Retina (tissue), 1 donor: ENCODE data around the gene KLK6.

ENCODE experiments used
- DNase-seq: peaks from one replicate; pipeline ENCODE4 v3.0.0-alpha.2; 2016

Gene KLK6

GRCh38 chr19:50947123-50947522, 22.3 kb downstream of the KLK6 start:
- no peak for DNase-seq

- no peak for DNase-seq
Measured at GRCh38 chr19:50944795-50945194, 24.6 kb downstream of the KLK6 start.

- no peak for DNase-seq
Measured at GRCh38 chr19:50943074-50943828, 26.1 kb downstream of the KLK6 start.

GRCh38 chr19:50939596-50939995, 29.8 kb downstream of the KLK6 start:
- no peak for DNase-seq

- DNase-seq = no peak
Measured at GRCh38 chr19:50933640-50934039, 35.8 kb downstream of the KLK6 start.

- no peak for DNase-seq
Measured at GRCh38 chr19:50932690-50933083, 36.7 kb downstream of the KLK6 start.

- no peak for DNase-seq
Measured at GRCh38 chr19:50932018-50932689, 37.2 kb downstream of the KLK6 start.

- DNase-seq = no peak
Measured at GRCh38 chr19:50931023-50931422, 38.4 kb downstream of the KLK6 start.

GRCh38 chr19:50928831-50929230, 40.6 kb downstream of the KLK6 start:
- no peak for DNase-seq

- DNase-seq = no peak
Measured at GRCh38 chr19:50926144-50926543, 43.2 kb downstream of the KLK6 start.

- DNase-seq = no peak
Measured at GRCh38 chr19:50925734-50926133, 43.7 kb downstream of the KLK6 start.

- no peak for DNase-seq
Measured at GRCh38 chr19:50924586-50924985, 44.8 kb downstream of the KLK6 start.

GRCh38 chr19:50922317-50922853, 47.0 kb downstream of the KLK6 start:
- peak; percentile 84 for DNase-seq

- no peak for DNase-seq
Measured at GRCh38 chr19:50921426-50922316, 47.7 kb downstream of the KLK6 start.

GRCh38 chr19:50916069-50916468, 53.3 kb downstream of the KLK6 start:
- DNase-seq = no peak

- DNase-seq = no peak
Measured at GRCh38 chr19:50912727-50913716, 56.4 kb downstream of the KLK6 start.

- DNase-seq = no peak
Measured at GRCh38 chr19:50912102-50912599, 57.2 kb downstream of the KLK6 start.

GRCh38 chr19:50911206-50912101, 57.9 kb downstream of the KLK6 start, which contains the start of gene KLK4:
KLK4 (minus strand) TSS chr19:50911395; CDS start chr19:50910738, 657 bp downstream.
- no peak for DNase-seq

GRCh38 chr19:50910722-50911121, 58.7 kb downstream of the KLK6 start:
- DNase-seq = no peak
